HG03039 (cell line): ENCODE measurements around the gene C15orf40.
A peak's percentile ranks its signal among the peaks of the same experiment; 100 is the strongest.

Experiments used
- ATAC-seq: cut with Tn5 transposase; IDR thresholded peaks from one replicate; pipeline ENCODE4 v1.9.1; 2021; ENCODE audit warnings: mild to moderate bottlenecking, moderate library complexity; ENCODE audit not compliant: unreplicated experiment

Gene C15orf40

GRCh38 chr15:82995076-82995475, 16.4 kb downstream of the C15orf40 start:
- ATAC-seq: no peak

GRCh38 chr15:82993144-82993543, 18.3 kb downstream of the C15orf40 start:
- no peak for ATAC-seq

GRCh38 chr15:82992436-82992998, 18.9 kb downstream of the C15orf40 start:
- no peak for ATAC-seq

DNA sequence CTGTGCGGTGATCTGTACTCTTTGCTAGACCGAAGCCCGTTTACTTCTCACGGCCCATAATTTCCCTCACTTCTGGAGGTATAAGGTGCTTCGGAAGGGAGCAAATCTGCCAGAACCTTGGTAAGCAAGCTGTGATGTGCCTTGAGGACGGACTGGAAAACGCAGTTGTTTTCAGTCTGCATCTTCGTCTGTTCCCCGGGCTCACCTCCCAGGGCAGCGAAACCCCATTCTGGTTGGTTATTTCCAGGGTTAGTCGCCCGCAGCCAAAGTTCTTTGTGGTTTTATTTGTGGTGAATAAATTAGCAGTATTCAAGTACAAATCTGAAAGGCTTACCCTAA, 25.0 kb downstream of the C15orf40 start:
- peak; percentile 12 for ATAC-seq

- peak; percentile 89 for ATAC-seq
Observed at GRCh38 chr15:82985688-82986441, 25.6 kb downstream of the C15orf40 start, which contains the start of gene RAMAC. RAMAC (plus strand) TSS chr15:82986210; CDS start chr15:82989019, 2,809 bp downstream.

GRCh38 chr15:82980981-82981380, 30.5 kb downstream of the C15orf40 start:
- ATAC-seq: no peak

DNA sequence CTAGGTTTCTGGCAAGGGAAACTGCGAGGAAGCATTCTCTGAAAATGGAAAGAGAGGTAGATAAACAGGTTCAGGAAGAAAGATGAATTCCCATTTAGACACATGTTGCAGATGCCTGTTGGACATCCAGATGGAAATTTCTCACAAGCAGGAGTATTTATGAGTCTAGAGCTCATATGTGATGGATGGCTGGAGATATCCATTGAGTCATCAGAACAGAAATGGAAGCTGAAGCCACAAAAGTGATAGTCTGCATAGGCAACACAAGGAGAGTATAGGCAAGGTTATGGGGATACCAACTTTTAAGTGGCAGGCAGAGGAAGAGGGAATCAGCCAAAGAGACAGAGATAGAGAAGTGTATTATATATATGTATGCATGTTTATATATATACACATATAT, 31.7 kb downstream of the C15orf40 start:
- no peak for ATAC-seq

GRCh38 chr15:82978438-82978837, 33.0 kb downstream of the C15orf40 start:
- ATAC-seq: no peak

DNA sequence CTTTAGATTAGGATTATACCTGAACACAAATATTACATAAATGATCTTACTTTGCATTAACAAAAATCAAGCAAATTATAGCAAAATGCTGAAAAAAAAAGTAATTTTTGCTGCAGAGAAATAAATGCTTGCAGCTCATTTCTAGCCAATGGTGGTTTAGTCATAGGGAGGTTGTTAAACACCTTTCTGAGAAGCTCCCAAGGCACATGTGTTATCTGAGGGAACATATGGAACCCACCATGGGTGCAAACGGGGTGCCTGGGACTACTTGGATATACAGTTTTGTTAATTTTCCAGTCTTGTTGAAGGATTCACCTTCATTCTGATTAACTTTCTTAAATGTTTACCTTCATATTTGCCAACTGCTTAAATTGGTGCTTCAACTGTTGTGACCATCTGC, 34.4 kb downstream of the C15orf40 start:
- ATAC-seq: no peak

DNA sequence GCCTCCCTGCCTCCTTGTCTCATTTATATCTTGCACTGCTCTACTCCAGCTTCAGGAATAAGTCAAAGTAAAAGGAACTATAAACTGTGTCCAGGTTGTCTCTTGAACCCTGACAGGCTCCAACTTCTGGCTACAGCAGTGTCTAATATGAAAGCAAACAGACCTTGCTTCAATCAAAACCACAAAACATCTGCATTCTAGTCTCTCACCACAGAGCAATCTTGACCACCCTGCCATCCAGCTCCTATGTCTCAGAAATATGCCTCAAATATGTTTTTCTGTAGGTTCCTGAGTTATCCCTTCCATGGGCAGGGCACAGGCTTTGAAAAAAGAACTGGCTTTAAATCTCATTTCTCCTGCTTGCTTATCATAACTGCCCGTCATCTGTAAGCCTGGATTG, 38.4 kb downstream of the C15orf40 start:
- ATAC-seq: no peak

DNA sequence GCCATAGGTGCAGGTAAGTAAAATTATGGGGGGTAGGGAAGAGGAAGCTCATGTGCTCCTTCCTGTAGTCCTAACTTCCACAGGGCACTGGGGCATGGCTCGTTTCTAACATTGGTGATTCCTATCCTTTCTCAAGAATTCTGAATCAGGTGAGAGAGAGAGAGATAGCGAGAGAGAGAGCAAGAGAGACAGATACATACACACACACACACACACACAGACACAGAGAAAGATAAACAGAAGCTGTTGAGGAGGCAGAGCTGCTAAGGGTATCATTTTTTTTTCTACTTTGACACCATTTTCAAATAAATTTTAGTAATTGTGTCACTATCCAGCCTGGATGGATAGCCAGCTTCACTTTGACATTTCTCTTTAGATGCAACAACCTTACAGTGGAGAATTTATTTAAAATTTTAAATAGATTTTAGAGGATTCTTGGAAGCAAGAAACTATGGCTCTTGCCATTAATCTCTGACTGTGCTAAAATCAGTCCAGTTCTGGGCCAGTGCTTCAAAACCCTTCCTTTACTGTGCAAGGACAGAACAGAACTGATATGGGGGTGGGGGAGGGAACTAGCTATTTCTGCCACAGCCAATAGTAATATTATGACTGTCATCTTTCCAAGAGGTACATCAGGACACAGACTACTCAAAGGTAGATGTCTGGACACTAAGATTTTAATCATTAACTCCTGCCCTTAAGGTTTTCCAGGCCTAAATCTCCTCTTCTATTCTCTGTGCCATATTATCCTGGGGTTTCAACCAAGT, 40.0 kb downstream of the C15orf40 start:
- no peak for ATAC-seq

- ATAC-seq: no peak
Observed at GRCh38 chr15:82970696-82971095, 40.7 kb downstream of the C15orf40 start.

GRCh38 chr15:82970078-82970686, 41.3 kb downstream of the C15orf40 start:
- ATAC-seq: no peak

- no peak for ATAC-seq
Observed at GRCh38 chr15:82969353-82969752, 42.1 kb downstream of the C15orf40 start.

GRCh38 chr15:82968066-82968465, 43.4 kb downstream of the C15orf40 start:
- ATAC-seq: no peak

GRCh38 chr15:82966671-82967071, 44.8 kb downstream of the C15orf40 start:
- ATAC-seq: no peak

GRCh38 chr15:82964890-82965289, 46.5 kb downstream of the C15orf40 start:
- ATAC-seq: no peak

GRCh38 chr15:82963471-82964341, 47.7 kb downstream of the C15orf40 start:
- no peak for ATAC-seq

GRCh38 chr15:82960766-82961165, 50.7 kb downstream of the C15orf40 start:
- ATAC-seq: no peak

DNA sequence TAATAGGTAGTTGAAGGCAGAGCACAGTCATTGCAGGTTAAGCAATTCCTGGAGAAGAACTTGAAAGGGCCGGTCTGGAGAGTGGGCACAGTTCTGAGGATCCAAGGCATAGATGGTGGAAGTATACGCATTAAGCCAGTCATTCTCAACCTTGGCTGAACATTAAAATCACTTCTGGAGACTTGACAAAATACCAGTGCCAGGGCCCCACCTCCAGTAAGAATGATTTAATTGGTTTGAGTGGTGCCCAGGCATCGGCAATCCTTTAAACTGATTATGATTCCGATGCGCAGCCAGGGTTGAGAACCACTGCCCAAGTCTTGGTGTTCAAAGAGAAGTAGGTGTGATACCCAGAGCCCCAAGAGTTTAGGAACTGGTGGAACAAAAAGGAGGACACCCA, 52.0 kb downstream of the C15orf40 start:
- ATAC-seq: no peak

GRCh38 chr15:82958638-82959037, 52.8 kb downstream of the C15orf40 start:
- no peak for ATAC-seq
